SK-N-SH (cell line): ENCODE results near the gene LANCL3. TPM values are rescaled to one million over a fixed set of nuclear protein-coding genes. Genes with fewer than 3 reads are reported as not detected.

Experiments
- CTCF ChIA-PET: fragments of 300-600, 350-600 bp; formaldehyde crosslinking; extraction: SDS; loops from one replicate; lab custom pipeline; 2021; lab: Yijun Ruan, JAX
- POLR2A ChIA-PET: fragments of 350-600 bp; sonication (Branson Sonifier 250); formaldehyde crosslinking; extraction: SDS; loops from one replicate; lab custom pipeline; 2020; ENCODE audit warnings: antibody characterized with exemption, inconsistent platforms; lab: Yijun Ruan, JAX
- DNase-seq: peaks from one replicate; pipeline ENCODE4 v3.0.0; 2012
- H2AFZ ChIP-seq: fragments of 200-600 bp; sonication (generic); 2 replicates; pipeline ENCODE4 v1.8.1; 2016; ENCODE audit warnings: antibody characterized with exemption, mild to moderate bottlenecking, low read depth
- H3F3A ChIP-seq: fragments of 200-600 bp; sonication (generic); replicated peaks from 2 replicates; pipeline ENCODE3; 2016; ENCODE audit warnings: antibody characterized with exemption, mild to moderate bottlenecking; ENCODE audit not compliant: insufficient read depth
- H3K27ac ChIP-seq, 2 experiments: fragments of 200-500 bp in 1 of 2; fragments of 200-600 bp in 1 of 2; sonication (Bioruptor generic) in 1 of 2; sonication (generic), shearing (Covaris generic) in 1 of 2; 2 replicates each; pipeline versions ENCODE4 v1.5.1 to v1.6.1; 2014 to 2016; ENCODE audit warnings: low read depth in 2 of 2, inconsistent platforms in 1 of 2, low read length in 1 of 2, mild to moderate bottlenecking in 1 of 2, mixed read lengths in 1 of 2
- H3K27me3 ChIP-seq: fragments of 200-600 bp; sonication (generic), shearing (Covaris generic); 2 replicates; pipeline ENCODE4 v1.6.1; 2016; ENCODE audit warnings: mixed run types; ENCODE audit not compliant: insufficient read depth
- H3K36me3 ChIP-seq, 2 experiments: fragments of 200-500 bp in 1 of 2; fragments of 200-600 bp in 1 of 2; sonication (Bioruptor generic) in 1 of 2; sonication (generic) in 1 of 2; replicated peaks in 1 of 2; 2 replicates each; pipeline versions ENCODE3 to v1.5.1; 2014 to 2016; ENCODE audit warnings: low read length in 1 of 2, mild to moderate bottlenecking in 1 of 2; ENCODE audit not compliant: insufficient read depth in 2 of 2, control insufficient read depth in 1 of 2
- H3K4me1 ChIP-seq, 2 experiments: fragments of 200-500 bp in 1 of 2; fragments of 200-600 bp in 1 of 2; sonication (Bioruptor generic) in 1 of 2; sonication (generic), shearing (Covaris generic) in 1 of 2; 2 replicates each; pipeline versions ENCODE4 v1.5.1 to v1.6.1; 2014 to 2016; ENCODE audit warnings: low read depth in 1 of 2, low read length in 1 of 2, mixed run types in 1 of 2; ENCODE audit not compliant: insufficient read depth in 2 of 2, control insufficient read depth in 1 of 2
- H3K4me2 ChIP-seq: fragments of 200-600 bp; sonication (generic), shearing (Covaris generic); 2 replicates; pipeline ENCODE4 v1.6.1; 2017; ENCODE audit warnings: mixed run types
- H3K4me3 ChIP-seq, 2 experiments: fragments of 200-500 bp in 1 of 2; fragments of 200-600 bp in 1 of 2; sonication (Bioruptor generic) in 1 of 2; sonication (generic), shearing (Covaris generic) in 1 of 2; 2 replicates each; pipeline versions ENCODE4 v1.5.1 to v1.8.1; 2014 to 2016; ENCODE audit warnings: low read depth in 2 of 2, inconsistent platforms in 1 of 2, low read length in 1 of 2, mild to moderate bottlenecking in 1 of 2, mixed read lengths in 1 of 2, moderate library complexity in 1 of 2
- H3K79me2 ChIP-seq: fragments of 200-600 bp; sonication (generic); 2 replicates; pipeline ENCODE4 v1.8.1; 2017; ENCODE audit warnings: mild to moderate bottlenecking; ENCODE audit not compliant: insufficient read depth
- H3K9ac ChIP-seq: fragments of 200-600 bp; sonication (generic); 2 replicates; pipeline ENCODE4 v1.6.1; 2017; ENCODE audit warnings: mixed run types
- H3K9me2 ChIP-seq: fragments of 200-600 bp; sonication (generic); 2 replicates; pipeline ENCODE4 v1.6.1; 2017; ENCODE audit warnings: mixed run types
- H3K9me3 ChIP-seq: fragments of 200-600 bp; sonication (generic); 2 replicates; pipeline ENCODE4 v1.6.1; 2017; ENCODE audit warnings: mixed run types, mild to moderate bottlenecking, moderate library complexity
- H4K20me1 ChIP-seq: fragments of 200-600 bp; sonication (generic); 2 replicates; pipeline ENCODE4 v1.6.1; 2017; ENCODE audit warnings: mild to moderate bottlenecking, mixed run types; ENCODE audit not compliant: insufficient read depth
- EP300 ChIP-seq, 2 experiments: IDR thresholded peaks; 2 replicates each; pipeline versions ENCODE4 v1.4.0 to v1.6.1; 2012; ENCODE audit warnings: borderline replicate concordance in 1 of 2, low read depth in 1 of 2, low read length in 1 of 2
- EZH2phosphoT487 ChIP-seq: fragments of 200-600 bp; sonication (generic); IDR thresholded peaks from 2 replicates; pipeline ENCODE4 v1.6.1; 2017; ENCODE audit warnings: low read depth, mixed run types, mild to moderate bottlenecking, antibody characterized with exemption, moderate library complexity, borderline replicate concordance
- FOXJ3 ChIP-seq: sonication (generic); formaldehyde crosslinking; IDR thresholded peaks from 2 replicates; pipeline ENCODE4 v1.5.1; 2020; ENCODE audit warnings: mild to moderate bottlenecking, missing genetic modification reagents
- FOXM1 ChIP-seq: IDR thresholded peaks from 2 replicates; pipeline ENCODE4 v1.4.0; 2012; ENCODE audit warnings: low read depth, mild to moderate bottlenecking
- GABPA ChIP-seq: IDR thresholded peaks from 2 replicates; pipeline ENCODE4 v1.4.0; 2012; ENCODE audit warnings: low read depth, mild to moderate bottlenecking
- JUND ChIP-seq: IDR thresholded peaks from 2 replicates; pipeline ENCODE4 v1.4.0; 2012
- MEF2A ChIP-seq: IDR thresholded peaks from 2 replicates; pipeline ENCODE4 v1.4.0; 2012; ENCODE audit warnings: low read depth, borderline replicate concordance
- NFIC ChIP-seq: IDR thresholded peaks from 2 replicates; pipeline ENCODE4 v1.4.0; 2012; ENCODE audit warnings: borderline replicate concordance
- RAD21 ChIP-seq: IDR thresholded peaks from 2 replicates; pipeline ENCODE4 v1.6.1; 2012; ENCODE audit warnings: mild to moderate bottlenecking, low read length
- WGBS: methylation state at CpG from one replicate; pipeline ENCODE4 v1.1.6; 2017; ENCODE audit warnings: low lambda C conversion rate; 5-methylcytosine and 5-hydroxymethylcytosine counted together
- polyA plus RNA-seq, 3 experiments: library from polyadenylated mRNA; depleted of rRNA; stranded (reverse); fragments of >200 nt; gene quantifications; 2 replicates each; pipeline ENCODE4 v1.2.3, GENCODE V29; 2012
- TF ChIP-seq, protein P1 (sequence below): IDR thresholded peaks from 2 replicates; pipeline ENCODE4 v1.6.1; 2012; ENCODE audit warnings: mild to moderate bottlenecking, low read depth, low read length, moderate library complexity
- TF ChIP-seq, protein P2 (sequence below): IDR thresholded peaks from 2 replicates; pipeline ENCODE4 v1.4.0; 2012; ENCODE audit warnings: low read depth
- TF ChIP-seq, protein P3 (sequence below): IDR thresholded peaks from 2 replicates; pipeline ENCODE4 v1.4.0; 2012; ENCODE audit warnings: low read depth, borderline replicate concordance
- TF ChIP-seq, protein P4 (sequence below): IDR thresholded peaks from 2 replicates; pipeline ENCODE4; 2012
- TF ChIP-seq, protein P5 (sequence below): IDR thresholded peaks from 2 replicates; pipeline ENCODE4 v1.4.0; 2012; ENCODE audit warnings: low read depth, borderline replicate concordance

LANCL3 gene
- polyA plus RNA-seq, 1 of the 3 experiments (the other 2 are of a cell fraction): under 0.01 TPM

DNA sequence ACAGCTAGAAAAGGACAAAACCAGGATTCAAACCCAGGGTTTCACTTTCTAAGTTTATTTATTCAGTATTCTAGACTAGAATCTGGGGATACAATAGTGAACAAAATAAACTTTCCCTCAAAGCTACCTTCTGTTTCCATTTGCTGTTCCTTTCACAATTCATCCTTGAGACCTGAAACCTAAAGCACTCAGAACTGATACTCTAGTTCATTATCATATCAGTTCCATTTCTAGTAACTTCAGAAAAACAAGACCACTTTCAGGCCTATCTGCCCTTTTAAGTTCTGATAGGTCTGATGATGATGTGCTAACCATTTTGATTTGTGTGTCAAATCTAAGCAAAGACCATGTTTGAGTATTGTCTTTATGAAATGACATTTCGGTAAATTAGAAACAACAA, 106.3 kb downstream of the LANCL3 start:
- no peak for DNase-seq
- ChIA-PET CTCF (no interaction called here), POLR2A (no interaction called here)
- H3F3A ChIP-seq: no peaks in the 10 kb centered on the region
- no peaks in the 10 kb centered on the region for H3K27me3 ChIP-seq
- H3K4me2 ChIP-seq: no peak overlapping the region
- no peaks in the 10 kb centered on the region for H4K20me1 ChIP-seq
- no peaks in the 10 kb centered on the region for H3K79me2 ChIP-seq
- H3K36me3 ChIP-seq: no peaks in the 10 kb centered on the region
- H3K27ac ChIP-seq: no peak overlapping the region
- no peaks in the 10 kb centered on the region for H3K9me2 ChIP-seq
- 23% methylated on average over 1 of the region's 1 CpG for WGBS
- H3K9ac ChIP-seq: no peak overlapping the region
- TF ChIP-seq GABPA: no peak
- TF ChIP-seq RAD21: no peak
- TF ChIP-seq EZH2phosphoT487: no peak
- no peak for TF ChIP-seq MEF2A
- TF ChIP-seq, protein P1, sequence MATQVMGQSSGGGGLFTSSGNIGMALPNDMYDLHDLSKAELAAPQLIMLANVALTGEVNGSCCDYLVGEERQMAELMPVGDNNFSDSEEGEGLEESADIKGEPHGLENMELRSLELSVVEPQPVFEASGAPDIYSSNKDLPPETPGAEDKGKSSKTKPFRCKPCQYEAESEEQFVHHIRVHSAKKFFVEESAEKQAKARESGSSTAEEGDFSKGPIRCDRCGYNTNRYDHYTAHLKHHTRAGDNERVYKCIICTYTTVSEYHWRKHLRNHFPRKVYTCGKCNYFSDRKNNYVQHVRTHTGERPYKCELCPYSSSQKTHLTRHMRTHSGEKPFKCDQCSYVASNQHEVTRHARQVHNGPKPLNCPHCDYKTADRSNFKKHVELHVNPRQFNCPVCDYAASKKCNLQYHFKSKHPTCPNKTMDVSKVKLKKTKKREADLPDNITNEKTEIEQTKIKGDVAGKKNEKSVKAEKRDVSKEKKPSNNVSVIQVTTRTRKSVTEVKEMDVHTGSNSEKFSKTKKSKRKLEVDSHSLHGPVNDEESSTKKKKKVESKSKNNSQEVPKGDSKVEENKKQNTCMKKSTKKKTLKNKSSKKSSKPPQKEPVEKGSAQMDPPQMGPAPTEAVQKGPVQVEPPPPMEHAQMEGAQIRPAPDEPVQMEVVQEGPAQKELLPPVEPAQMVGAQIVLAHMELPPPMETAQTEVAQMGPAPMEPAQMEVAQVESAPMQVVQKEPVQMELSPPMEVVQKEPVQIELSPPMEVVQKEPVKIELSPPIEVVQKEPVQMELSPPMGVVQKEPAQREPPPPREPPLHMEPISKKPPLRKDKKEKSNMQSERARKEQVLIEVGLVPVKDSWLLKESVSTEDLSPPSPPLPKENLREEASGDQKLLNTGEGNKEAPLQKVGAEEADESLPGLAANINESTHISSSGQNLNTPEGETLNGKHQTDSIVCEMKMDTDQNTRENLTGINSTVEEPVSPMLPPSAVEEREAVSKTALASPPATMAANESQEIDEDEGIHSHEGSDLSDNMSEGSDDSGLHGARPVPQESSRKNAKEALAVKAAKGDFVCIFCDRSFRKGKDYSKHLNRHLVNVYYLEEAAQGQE: no peak
- no peak for TF ChIP-seq FOXJ3
- TF ChIP-seq, protein P2, sequence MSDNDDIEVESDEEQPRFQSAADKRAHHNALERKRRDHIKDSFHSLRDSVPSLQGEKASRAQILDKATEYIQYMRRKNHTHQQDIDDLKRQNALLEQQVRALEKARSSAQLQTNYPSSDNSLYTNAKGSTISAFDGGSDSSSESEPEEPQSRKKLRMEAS: no peak
- no peak for TF ChIP-seq JUND
- TF ChIP-seq, protein P3, sequence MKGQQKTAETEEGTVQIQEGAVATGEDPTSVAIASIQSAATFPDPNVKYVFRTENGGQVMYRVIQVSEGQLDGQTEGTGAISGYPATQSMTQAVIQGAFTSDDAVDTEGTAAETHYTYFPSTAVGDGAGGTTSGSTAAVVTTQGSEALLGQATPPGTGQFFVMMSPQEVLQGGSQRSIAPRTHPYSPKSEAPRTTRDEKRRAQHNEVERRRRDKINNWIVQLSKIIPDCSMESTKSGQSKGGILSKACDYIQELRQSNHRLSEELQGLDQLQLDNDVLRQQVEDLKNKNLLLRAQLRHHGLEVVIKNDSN: no peak
- TF ChIP-seq NFIC: no peak
- no peak for TF ChIP-seq FOXM1
- TF ChIP-seq EP300 (IDR thresholded peaks at IDR 0.05; ENCODE audit: borderline replicate concordance in 1 of 2, low read depth in 1 of 2, low read length in 1 of 2): no peak
- H3K4me1 ChIP-seq: no peaks in the 10 kb centered on the region
- no peaks in the 10 kb centered on the region for H3K9me3 ChIP-seq
- H3K4me3 ChIP-seq: no peak overlapping the region
- H2AFZ ChIP-seq: no peak overlapping the region

DNA sequence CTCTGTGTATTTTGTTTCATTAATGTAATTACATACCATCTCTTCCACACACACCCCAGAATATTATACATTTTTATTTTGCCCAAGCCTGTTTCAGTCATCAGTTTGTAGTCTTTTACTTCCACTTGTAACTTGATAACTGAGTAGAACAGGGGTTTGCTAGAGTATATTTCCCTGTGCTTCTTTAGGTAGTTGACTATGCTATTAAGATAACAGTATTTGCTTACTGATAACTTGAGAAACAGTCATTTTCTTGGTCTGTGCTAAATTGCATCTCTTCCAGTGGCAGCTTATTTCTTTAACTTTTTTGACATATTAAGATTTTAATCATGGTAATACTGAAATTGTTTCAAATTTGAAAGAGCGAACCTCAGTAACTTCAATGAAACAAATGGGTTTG, 107.1 kb downstream of the LANCL3 start:
- WGBS: 39% methylated on average over 1 of the region's 1 CpG
- Histone ChIP-seq H2AFZ (no peak overlapping the region), H3K27ac (no peak overlapping the region), H3K9ac (no peak overlapping the region), H4K20me1 (no peaks in the 10 kb centered on the region), H3K79me2 (no peaks in the 10 kb centered on the region), H3K9me2 (no peaks in the 10 kb centered on the region), H3K27me3 (no peaks in the 10 kb centered on the region), H3F3A (no peaks in the 10 kb centered on the region), H3K36me3 (no peaks in the 10 kb centered on the region), H3K9me3 (no peaks in the 10 kb centered on the region), H3K4me2 (no peak overlapping the region), H3K4me1 (no peaks in the 10 kb centered on the region), H3K4me3 (no peak overlapping the region)
- no peak for DNase-seq
- TF ChIP-seq, protein P4, sequence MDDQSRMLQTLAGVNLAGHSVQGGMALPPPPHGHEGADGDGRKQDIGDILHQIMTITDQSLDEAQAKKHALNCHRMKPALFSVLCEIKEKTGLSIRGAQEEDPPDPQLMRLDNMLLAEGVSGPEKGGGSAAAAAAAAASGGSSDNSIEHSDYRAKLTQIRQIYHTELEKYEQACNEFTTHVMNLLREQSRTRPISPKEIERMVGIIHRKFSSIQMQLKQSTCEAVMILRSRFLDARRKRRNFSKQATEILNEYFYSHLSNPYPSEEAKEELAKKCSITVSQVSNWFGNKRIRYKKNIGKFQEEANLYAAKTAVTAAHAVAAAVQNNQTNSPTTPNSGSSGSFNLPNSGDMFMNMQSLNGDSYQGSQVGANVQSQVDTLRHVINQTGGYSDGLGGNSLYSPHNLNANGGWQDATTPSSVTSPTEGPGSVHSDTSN: no peak
- no peak for TF ChIP-seq NFIC
- TF ChIP-seq, protein P5, sequence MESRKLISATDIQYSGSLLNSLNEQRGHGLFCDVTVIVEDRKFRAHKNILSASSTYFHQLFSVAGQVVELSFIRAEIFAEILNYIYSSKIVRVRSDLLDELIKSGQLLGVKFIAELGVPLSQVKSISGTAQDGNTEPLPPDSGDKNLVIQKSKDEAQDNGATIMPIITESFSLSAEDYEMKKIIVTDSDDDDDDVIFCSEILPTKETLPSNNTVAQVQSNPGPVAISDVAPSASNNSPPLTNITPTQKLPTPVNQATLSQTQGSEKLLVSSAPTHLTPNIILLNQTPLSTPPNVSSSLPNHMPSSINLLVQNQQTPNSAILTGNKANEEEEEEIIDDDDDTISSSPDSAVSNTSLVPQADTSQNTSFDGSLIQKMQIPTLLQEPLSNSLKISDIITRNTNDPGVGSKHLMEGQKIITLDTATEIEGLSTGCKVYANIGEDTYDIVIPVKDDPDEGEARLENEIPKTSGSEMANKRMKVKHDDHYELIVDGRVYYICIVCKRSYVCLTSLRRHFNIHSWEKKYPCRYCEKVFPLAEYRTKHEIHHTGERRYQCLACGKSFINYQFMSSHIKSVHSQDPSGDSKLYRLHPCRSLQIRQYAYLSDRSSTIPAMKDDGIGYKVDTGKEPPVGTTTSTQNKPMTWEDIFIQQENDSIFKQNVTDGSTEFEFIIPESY: no peak
- TF ChIP-seq FOXJ3: no peak
- TF ChIP-seq, protein P1: no peak
- CTCF ChIA-PET: no interaction called here
- POLR2A ChIA-PET: no interaction called here
